Trophoblast cell (in vitro differentiated cells and primary cell): ENCODE results near the gene DBH.

Experiments
- DNase-seq, 2 donors: peaks; one replicate each; pipeline ENCODE4 v3.0.0-alpha.2; 2016
- H2AFZ ChIP-seq: 2 replicates; pipeline ENCODE4 v1.6.1; 2013; ENCODE audit warnings: low read length, moderate library complexity, mild to moderate bottlenecking; ENCODE audit not compliant: insufficient read depth, poor library complexity
- H2AK5ac ChIP-seq: 2 replicates; pipeline ENCODE4 v1.6.1; 2013; ENCODE audit warnings: mild to moderate bottlenecking, low read length
- H2BK120ac ChIP-seq: 2 replicates; pipeline ENCODE4 v1.6.1; 2013; ENCODE audit warnings: low read length, mild to moderate bottlenecking, moderate library complexity; ENCODE audit not compliant: insufficient read depth, poor library complexity
- H2BK12ac ChIP-seq: 2 replicates; pipeline ENCODE4 v1.6.1; 2013; ENCODE audit warnings: mild to moderate bottlenecking, low read length, moderate library complexity
- H2BK5ac ChIP-seq: 2 replicates; pipeline ENCODE4 v1.6.1; 2013; ENCODE audit warnings: low read length, low read depth, moderate library complexity, mild to moderate bottlenecking; ENCODE audit not compliant: poor library complexity
- H3K14ac ChIP-seq: 2 replicates; pipeline ENCODE4 v1.6.1; 2013; ENCODE audit warnings: mild to moderate bottlenecking, low read length
- H3K18ac ChIP-seq: 2 replicates; pipeline ENCODE4 v1.6.1; 2013; ENCODE audit warnings: mild to moderate bottlenecking, low read length
- H3K23ac ChIP-seq: 2 replicates; pipeline ENCODE4 v1.6.1; 2013; ENCODE audit warnings: low read length
- H3K27ac ChIP-seq: 2 replicates; pipeline ENCODE4 v1.5.1; 2013; ENCODE audit warnings: low read depth, mild to moderate bottlenecking, inconsistent platforms, low read length, moderate library complexity
- H3K27me3 ChIP-seq: 2 replicates; pipeline ENCODE4 v1.6.1; 2013; ENCODE audit warnings: inconsistent platforms, mild to moderate bottlenecking, low read length, moderate library complexity; ENCODE audit not compliant: insufficient read depth
- H3K36me3 ChIP-seq, 2 experiments: 1 replicate in 1 of 2; 2 replicates in 1 of 2; pipeline ENCODE4 v1.6.1; 2013; ENCODE audit warnings: low read length in 2 of 2, mild to moderate bottlenecking in 2 of 2, moderate library complexity in 1 of 2; ENCODE audit not compliant: insufficient read depth in 2 of 2, control insufficient read depth in 1 of 2
- H3K4ac ChIP-seq: 2 replicates; pipeline ENCODE4 v1.6.1; 2013; ENCODE audit warnings: low read depth, mild to moderate bottlenecking, low read length, moderate library complexity
- H3K4me1 ChIP-seq, 2 experiments: 1 replicate in 1 of 2; 2 replicates in 1 of 2; pipeline ENCODE4 v1.6.1; 2013; ENCODE audit warnings: low read length in 2 of 2, mild to moderate bottlenecking in 2 of 2, moderate library complexity in 1 of 2; ENCODE audit not compliant: insufficient read depth in 2 of 2, control insufficient read depth in 1 of 2
- H3K4me2 ChIP-seq: 2 replicates; pipeline ENCODE4 v1.6.1; 2013; ENCODE audit warnings: inconsistent platforms, mild to moderate bottlenecking, low read length, moderate library complexity
- H3K4me3 ChIP-seq: 2 replicates; pipeline ENCODE4 v1.5.1; 2013; ENCODE audit warnings: mild to moderate bottlenecking, low read depth, low read length, inconsistent platforms
- H3K79me1 ChIP-seq: one replicate; pipeline ENCODE4 v1.6.1; 2013; ENCODE audit warnings: low read length
- H3K79me2 ChIP-seq: 2 replicates; pipeline ENCODE4 v1.6.1; 2013; ENCODE audit warnings: low read length, mild to moderate bottlenecking; ENCODE audit not compliant: control insufficient read depth, insufficient read depth, poor library complexity
- H3K9ac ChIP-seq: 2 replicates; pipeline ENCODE4 v1.6.1; 2013; ENCODE audit warnings: mild to moderate bottlenecking, low read length
- H3K9me3 ChIP-seq: 2 replicates; pipeline ENCODE4 v1.6.1; 2013; ENCODE audit warnings: low read depth, mild to moderate bottlenecking, control low read depth, inconsistent platforms, low read length; ENCODE audit not compliant: insufficient read depth
- H4K12ac ChIP-seq: 2 replicates; pipeline ENCODE4 v1.6.1; 2013; ENCODE audit warnings: low read depth, mild to moderate bottlenecking, low read length, moderate library complexity
- H4K8ac ChIP-seq: 2 replicates; pipeline ENCODE4 v1.6.1; 2013; ENCODE audit warnings: low read depth, mild to moderate bottlenecking, low read length, moderate library complexity
- H4K91ac ChIP-seq: one replicate; pipeline ENCODE4 v1.6.1; 2013; ENCODE audit warnings: low read depth, mild to moderate bottlenecking, low read length, moderate library complexity
- WGBS: extraction: QIAGEN DNeasy Blood & Tissue Kit; methylation state at CpG from one replicate; pipeline ENCODE4 v1.1.7; 2013; ENCODE audit warnings: missing lambda C conversion rate; ENCODE audit not compliant: insufficient read length, insufficient coverage; ENCODE audit errors: extremely low coverage; 5-methylcytosine and 5-hydroxymethylcytosine counted together

Gene DBH

DNA sequence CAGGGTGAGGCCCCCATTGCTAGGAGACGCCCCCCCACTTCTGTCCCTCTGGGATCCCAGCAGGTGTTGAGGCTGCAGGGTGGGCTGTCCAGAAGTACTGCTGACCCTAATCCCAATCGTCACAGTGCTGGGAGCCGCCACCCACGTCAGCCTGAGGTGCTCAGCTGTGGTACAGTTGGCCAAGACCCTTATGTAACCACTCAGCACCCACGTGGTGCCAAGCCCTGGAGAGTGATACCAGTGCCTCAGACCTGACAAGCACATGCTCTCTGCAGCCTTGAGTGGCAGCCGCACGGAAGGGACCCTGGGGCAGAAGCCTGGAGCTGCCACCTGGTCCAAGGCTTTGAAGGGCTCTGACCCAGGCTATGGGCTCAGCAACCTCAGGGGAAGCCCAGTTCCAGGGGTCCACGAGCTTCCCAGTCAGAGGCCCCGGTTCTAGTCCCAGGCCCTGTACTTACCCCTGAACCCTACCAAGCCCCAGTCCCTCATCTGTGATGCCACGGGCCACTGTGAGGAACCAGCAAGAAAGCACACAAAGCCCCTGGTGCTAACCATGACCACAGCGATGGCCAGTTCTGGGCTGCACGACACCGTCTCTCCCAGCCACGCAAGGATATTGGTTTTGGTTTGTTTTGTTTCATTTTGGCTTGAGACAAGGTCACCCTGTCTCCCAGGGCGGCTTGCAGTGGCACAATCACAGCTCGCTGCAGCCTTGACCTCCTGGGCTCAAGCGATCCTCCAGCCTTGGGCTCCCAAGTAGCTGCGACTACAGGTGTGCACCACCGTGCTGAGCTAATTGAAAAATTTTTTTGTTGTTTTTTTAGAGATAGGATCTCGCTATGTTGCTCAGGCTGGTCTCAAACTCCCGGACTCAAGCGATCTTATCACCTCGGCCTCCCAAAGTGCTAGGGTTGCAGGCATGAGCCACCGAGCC lies 50.7 kb downstream of the DBH start:
- Histone ChIP-seq H2AK5ac (peak overlapping the region; percentile 15), H3K27ac (no peak overlapping the region), H3K36me3 (no peaks in the 10 kb centered on the region), H2BK5ac (no peak overlapping the region), H4K12ac (no peak overlapping the region), H3K9ac (no peak overlapping the region), H3K27me3 (no peaks in the 10 kb centered on the region), H3K14ac (no peak overlapping the region), H3K4ac (no peak overlapping the region), H4K91ac (peak overlapping the region; percentile 15), H2BK120ac (no peak overlapping the region), H3K79me2 (peaks cover 4% of the 10 kb centered on the region), H3K4me1 (peaks cover 47 to 51% of the 10 kb centered on the region in 2 experiments), H2BK12ac (no peak overlapping the region), H3K9me3 (peaks cover 2% of the 10 kb centered on the region), H3K4me3 (no peak overlapping the region), H3K79me1 (peaks cover 45% of the 10 kb centered on the region), H4K8ac (no peak overlapping the region), H3K18ac (no peak overlapping the region), H3K23ac (no peak overlapping the region), H3K4me2 (no peak overlapping the region), H2AFZ (no peak overlapping the region)
- no CpG with 5 or more reads among the region's 24 CpGs for WGBS
- no peak for DNase-seq

DNA sequence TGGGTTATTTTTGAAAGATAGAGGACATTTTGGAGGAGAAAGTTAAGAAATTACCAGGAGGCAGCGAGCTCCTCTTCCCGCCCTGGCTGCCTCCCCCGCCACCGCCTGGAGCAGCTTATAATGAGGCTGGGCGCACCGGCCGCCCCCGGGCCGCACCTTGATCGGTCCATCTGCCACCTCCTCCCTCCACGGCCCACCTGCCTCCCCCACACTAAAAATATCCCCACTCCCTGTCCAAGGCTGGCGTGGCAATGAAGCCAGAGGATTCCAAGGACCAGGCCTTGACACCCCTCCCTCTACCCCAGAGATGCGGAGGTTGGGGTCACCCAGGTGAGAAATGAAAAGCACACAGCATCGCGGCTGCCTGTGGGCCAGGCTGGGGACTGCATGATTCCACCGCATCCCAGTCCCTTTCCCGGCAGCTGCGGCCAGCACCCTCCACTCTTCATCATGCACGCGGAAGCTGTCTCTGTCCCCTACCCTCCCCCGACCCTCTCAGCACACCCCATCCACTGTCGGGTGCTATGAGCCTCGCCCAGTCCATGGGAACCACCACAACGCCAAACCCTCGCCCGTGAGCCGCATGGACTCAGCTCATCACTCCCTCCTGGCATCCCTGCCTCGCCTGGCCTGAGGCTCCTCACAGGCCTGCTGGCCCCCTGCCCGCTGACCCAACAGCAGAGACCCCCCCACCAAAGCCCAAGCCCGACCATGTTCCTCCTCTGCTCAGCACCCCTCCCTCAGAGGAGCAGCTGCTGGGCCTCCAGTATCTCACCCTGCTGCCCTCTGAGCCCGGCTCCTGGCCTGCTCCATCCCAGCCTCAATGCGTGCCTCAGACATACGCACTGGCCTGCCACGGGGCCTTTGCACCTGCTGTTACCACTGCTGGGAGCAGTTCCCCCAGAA lies 51.9 kb downstream of the DBH start:
- H4K8ac ChIP-seq: no peak overlapping the region
- peaks cover 48 to 56% of the 10 kb centered on the region in 2 experiments for H3K4me1 ChIP-seq
- H3K27me3 ChIP-seq: no peaks in the 10 kb centered on the region
- H2BK120ac ChIP-seq: no peak overlapping the region
- H3K4me3 ChIP-seq: no peak overlapping the region
- H2BK5ac ChIP-seq: no peak overlapping the region
- peak overlapping the region; percentile 52 for H4K91ac ChIP-seq
- WGBS: no CpG with 5 or more reads among the region's 34 CpGs
- H3K79me2 ChIP-seq: peaks cover 1% of the 10 kb centered on the region
- no peak overlapping the region for H4K12ac ChIP-seq
- no peak overlapping the region for H3K27ac ChIP-seq
- H3K14ac ChIP-seq: peak overlapping the region; percentile 19
- no peak overlapping the region for H3K4me2 ChIP-seq
- no peak overlapping the region for H2AFZ ChIP-seq
- peaks cover 49% of the 10 kb centered on the region for H3K79me1 ChIP-seq
- peaks cover 2% of the 10 kb centered on the region for H3K9me3 ChIP-seq
- no peak overlapping the region for H3K9ac ChIP-seq
- H3K4ac ChIP-seq: no peak overlapping the region
- no peak for DNase-seq
- H2BK12ac ChIP-seq: peak overlapping the region; percentile 76
- no peak overlapping the region for H3K18ac ChIP-seq
- H2AK5ac ChIP-seq: peak overlapping the region; percentile 4
- no peak overlapping the region for H3K23ac ChIP-seq
- H3K36me3 ChIP-seq: no peaks in the 10 kb centered on the region

DNA sequence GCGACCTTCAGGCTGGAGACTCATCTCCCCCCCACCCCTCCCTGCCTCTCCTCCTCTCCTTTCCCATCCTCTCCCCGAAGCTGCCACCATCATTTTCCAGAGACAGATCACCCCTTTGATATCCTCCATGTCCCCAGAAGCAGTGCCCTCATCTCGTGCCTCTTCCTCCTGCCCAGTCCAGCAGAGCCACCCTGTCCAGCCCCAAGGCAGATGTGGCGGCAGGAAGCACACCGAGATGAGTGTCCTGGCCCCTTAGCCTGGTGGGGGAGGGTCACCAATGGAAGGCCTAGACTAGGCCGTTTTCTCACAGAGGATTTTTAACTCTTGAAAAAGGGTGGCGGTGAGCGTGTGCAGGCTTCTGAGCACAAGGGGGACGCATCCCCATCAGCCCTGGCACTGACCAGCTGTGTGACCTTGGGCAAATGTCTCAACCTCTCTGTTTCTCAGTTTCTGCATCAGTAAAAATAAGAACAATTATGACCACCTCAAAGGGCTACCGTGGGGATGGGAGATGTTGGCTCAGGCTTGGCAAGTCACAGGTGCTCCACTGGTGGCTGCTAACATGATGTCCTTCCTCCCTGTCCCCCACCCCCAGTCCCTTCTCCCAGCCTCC lies 53.1 kb downstream of the DBH start:
- peak overlapping the region; percentile 48 for H2BK5ac ChIP-seq
- peak overlapping the region; percentile 24 for H3K4ac ChIP-seq
- peak overlapping the region; percentile 65 for H3K18ac ChIP-seq
- H2BK12ac ChIP-seq: peak overlapping the region; percentile 76
- H4K8ac ChIP-seq: no peak overlapping the region
- no peaks in the 10 kb centered on the region for H3K27me3 ChIP-seq
- H3K79me1 ChIP-seq: peaks cover 37% of the 10 kb centered on the region
- no peak overlapping the region for H3K4me3 ChIP-seq
- peaks cover 2% of the 10 kb centered on the region for H3K9me3 ChIP-seq
- peaks cover 38 to 44% of the 10 kb centered on the region in 2 experiments for H3K4me1 ChIP-seq
- H3K4me2 ChIP-seq: no peak overlapping the region
- H2BK120ac ChIP-seq: peak overlapping the region; percentile 69
- WGBS: no CpG with 5 or more reads among the region's 10 CpGs
- H2AFZ ChIP-seq: no peak overlapping the region
- H3K14ac ChIP-seq: peak overlapping the region; percentile 45
- peak overlapping the region; percentile 18 for H3K27ac ChIP-seq
- H3K9ac ChIP-seq: no peak overlapping the region
- no peak overlapping the region for H3K23ac ChIP-seq
- no peak overlapping the region for H4K12ac ChIP-seq
- peak overlapping the region; percentile 81 for H4K91ac ChIP-seq
- no peak for DNase-seq
- H3K79me2 ChIP-seq: peaks cover 1% of the 10 kb centered on the region
- peak overlapping the region; percentile 55 for H2AK5ac ChIP-seq
- no peaks in the 10 kb centered on the region for H3K36me3 ChIP-seq

DNA sequence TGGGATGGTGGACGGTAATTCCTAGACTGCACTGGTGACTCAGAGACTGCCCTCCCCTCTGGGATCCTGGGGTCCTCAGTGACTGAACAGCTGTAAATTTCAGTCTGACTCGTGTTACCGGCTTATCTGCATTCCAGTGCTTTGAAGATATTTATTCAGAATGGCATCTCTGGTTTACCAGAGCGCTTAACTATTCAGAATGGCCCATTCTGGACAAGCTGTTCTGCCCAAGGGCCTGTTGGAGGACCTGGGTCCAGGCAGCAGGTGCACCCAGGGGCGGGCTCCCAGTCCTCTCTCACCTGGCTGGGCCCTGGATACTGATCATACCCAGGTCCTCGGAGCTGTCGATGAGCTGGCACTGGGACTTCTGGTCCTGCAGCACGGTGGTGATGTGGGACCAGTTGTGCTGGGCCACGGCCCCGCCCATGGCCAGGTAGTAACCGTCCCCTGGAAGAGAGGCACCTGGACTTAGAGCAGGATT lies 54.0 kb downstream of the DBH start:
- H4K8ac ChIP-seq: no peak overlapping the region
- H3K9me3 ChIP-seq: peaks cover 2% of the 10 kb centered on the region
- H4K91ac ChIP-seq: peak overlapping the region; percentile 92
- peaks cover 32% of the 10 kb centered on the region for H3K79me1 ChIP-seq
- DNase-seq: peak; percentile 77 to 80
- peak overlapping the region; percentile 50 for H3K4me2 ChIP-seq
- H2BK12ac ChIP-seq: peak overlapping the region; percentile 37
- H2AFZ ChIP-seq: no peak overlapping the region
- H3K4me3 ChIP-seq: no peak overlapping the region
- peak overlapping the region; percentile 82 for H2BK120ac ChIP-seq
- H3K4ac ChIP-seq: no peak overlapping the region
- H2AK5ac ChIP-seq: peak overlapping the region; percentile 75
- H2BK5ac ChIP-seq: peak overlapping the region; percentile 45
- H3K9ac ChIP-seq: no peak overlapping the region
- peak overlapping the region; percentile 56 for H3K27ac ChIP-seq
- H4K12ac ChIP-seq: no peak overlapping the region
- no peaks in the 10 kb centered on the region for H3K79me2 ChIP-seq
- peak overlapping the region; percentile 79 for H3K14ac ChIP-seq
- H3K4me1 ChIP-seq: peaks cover 33 to 39% of the 10 kb centered on the region in 2 experiments
- H3K27me3 ChIP-seq: no peaks in the 10 kb centered on the region
- no CpG with 5 or more reads among the region's 11 CpGs for WGBS
- H3K23ac ChIP-seq: no peak overlapping the region
- no peaks in the 10 kb centered on the region for H3K36me3 ChIP-seq
- peak overlapping the region; percentile 31 for H3K18ac ChIP-seq
